ENCODE data around the gene PSMB4. TPM values are rescaled to one million over a fixed set of nuclear protein-coding genes. Genes with fewer than 3 reads are reported as not detected.

Gene PSMB4
- polyA plus RNA-seq, 1 experiment: 483 TPM

DNA sequence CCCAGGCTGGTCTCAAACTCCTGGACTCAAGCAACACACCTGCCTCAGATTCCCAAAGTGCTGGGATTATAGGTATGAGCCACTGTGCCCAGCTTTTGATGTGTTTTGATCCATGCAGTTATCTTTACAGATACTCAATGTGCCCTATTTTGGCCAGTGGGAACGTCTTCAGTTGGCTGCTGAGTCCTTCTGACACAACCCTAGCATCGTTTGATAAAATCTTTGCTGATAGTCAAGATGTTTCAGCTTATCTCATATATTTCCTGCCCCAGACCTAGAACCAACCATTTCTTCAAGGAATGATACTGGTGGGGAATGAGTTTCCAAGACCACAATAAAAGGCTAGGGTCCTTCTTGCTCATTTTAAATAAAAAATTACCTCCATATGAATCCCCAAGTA lies 48.3 kb downstream of the PSMB4 start:
- CTCF ChIA-PET: no interaction called here
- POLR2A ChIA-PET: no interaction called here
- Histone ChIP-seq H3K27me3 (ENCODE audit: control insufficient read depth, insufficient read depth, low read length) (no peaks in the 10 kb centered on the region), H3K4me3 (ENCODE audit: low read depth, low read length) (no peak overlapping the region), H3K9me3 (ENCODE audit: control insufficient read depth, insufficient read depth, low read length) (no peaks in the 10 kb centered on the region), H3K27ac (ENCODE audit: low read depth, low read length) (no peak overlapping the region)
- TF ChIP-seq, protein P1, sequence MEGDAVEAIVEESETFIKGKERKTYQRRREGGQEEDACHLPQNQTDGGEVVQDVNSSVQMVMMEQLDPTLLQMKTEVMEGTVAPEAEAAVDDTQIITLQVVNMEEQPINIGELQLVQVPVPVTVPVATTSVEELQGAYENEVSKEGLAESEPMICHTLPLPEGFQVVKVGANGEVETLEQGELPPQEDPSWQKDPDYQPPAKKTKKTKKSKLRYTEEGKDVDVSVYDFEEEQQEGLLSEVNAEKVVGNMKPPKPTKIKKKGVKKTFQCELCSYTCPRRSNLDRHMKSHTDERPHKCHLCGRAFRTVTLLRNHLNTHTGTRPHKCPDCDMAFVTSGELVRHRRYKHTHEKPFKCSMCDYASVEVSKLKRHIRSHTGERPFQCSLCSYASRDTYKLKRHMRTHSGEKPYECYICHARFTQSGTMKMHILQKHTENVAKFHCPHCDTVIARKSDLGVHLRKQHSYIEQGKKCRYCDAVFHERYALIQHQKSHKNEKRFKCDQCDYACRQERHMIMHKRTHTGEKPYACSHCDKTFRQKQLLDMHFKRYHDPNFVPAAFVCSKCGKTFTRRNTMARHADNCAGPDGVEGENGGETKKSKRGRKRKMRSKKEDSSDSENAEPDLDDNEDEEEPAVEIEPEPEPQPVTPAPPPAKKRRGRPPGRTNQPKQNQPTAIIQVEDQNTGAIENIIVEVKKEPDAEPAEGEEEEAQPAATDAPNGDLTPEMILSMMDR (IDR thresholded peaks at IDR 0.05; ENCODE audit: low read depth, low read length): no peak
- no peak for DNase-seq (ENCODE audit: low read depth, low spot score)

Small RNA genes lying within 50 kb of the gene (small RNA-seq; reads per million reads assigned to genes)
- gene RNY4P25 (ENCODE audit: insufficient read length, low read depth): 0.81 reads per million

Other genes with a start within 250 kb of the PSMB4 start
- gene TNFAIP8L2, start 242.9 kb upstream of the PSMB4 start, polyA plus RNA-seq (2011; rRNA removed): not detected in 2 replicates
- 9.1 and 9.6 TPM in 2 replicates for gene LYSMD1, start 233.7 kb upstream of the PSMB4 start, polyA plus RNA-seq (2011; rRNA removed)
- 24.9 and 29.2 TPM in 2 replicates for gene SCNM1, start 233.4 kb upstream of the PSMB4 start, polyA plus RNA-seq (2011; rRNA removed)
- not detected in 2 replicates for gene TMOD4, start 223.6 kb upstream of the PSMB4 start, polyA plus RNA-seq (2011; rRNA removed)
- 66.8 and 75.1 TPM in 2 replicates for gene VPS72, start 209.4 kb upstream of the PSMB4 start, polyA plus RNA-seq (2011; rRNA removed)
- 170 and 179 TPM in 2 replicates for gene PIP5K1A, start 201.0 kb upstream of the PSMB4 start, polyA plus RNA-seq (2011; rRNA removed)
- gene PSMD4, start 144.8 kb upstream of the PSMB4 start, polyA plus RNA-seq (2011; rRNA removed): 258 and 275 TPM in 2 replicates
- 10.5 and 12.0 TPM in 2 replicates for gene ZNF687, start 117.3 kb upstream of the PSMB4 start, polyA plus RNA-seq (2011; rRNA removed)
- 75.2 and 83.2 TPM in 2 replicates for gene PI4KB, start 72.2 kb upstream of the PSMB4 start, polyA plus RNA-seq (2011; rRNA removed)
- gene RFX5, start 52.3 kb upstream of the PSMB4 start, polyA plus RNA-seq (2011; rRNA removed): 40.9 and 42.7 TPM in 2 replicates
- gene SELENBP1, start 26.9 kb upstream of the PSMB4 start, polyA plus RNA-seq (2011; rRNA removed): 85.0 and 102 TPM in 2 replicates
- 43.4 and 45.7 TPM in 2 replicates for gene POGZ, start 59.9 kb downstream of the PSMB4 start, polyA plus RNA-seq (2011; rRNA removed)
- 0.26 and 0.31 TPM in 2 replicates for gene CGN, start 111.8 kb downstream of the PSMB4 start, polyA plus RNA-seq (2011; rRNA removed)
- gene TUFT1, start 140.7 kb downstream of the PSMB4 start, polyA plus RNA-seq (2011; rRNA removed): 21.9 and 23.9 TPM in 2 replicates
- 22.4 and 23.8 TPM in 2 replicates for gene SNX27, start 212.5 kb downstream of the PSMB4 start, polyA plus RNA-seq (2011; rRNA removed)